Embryonic facial prominence (tissue), 1 donor: Measurements from ENCODE around the gene FBXW7.
A peak's percentile ranks its signal among the peaks of the same experiment; 100 is the strongest.

Source experiments
- DNase-seq: peaks from one replicate; pipeline ENCODE4 v3.0.0-alpha.2; 2016; ENCODE audit errors: extremely low spot score

Gene FBXW7

GRCh38 chr4:152331042-152331441 lies 204.8 kb downstream of the FBXW7 start:
- DNase-seq, result no peak

- no peak for DNase-seq
Measured at GRCh38 chr4:152328582-152328981, 207.3 kb downstream of the FBXW7 start.

GRCh38 chr4:152327606-152328453 lies 208.1 kb downstream of the FBXW7 start:
- no peak for DNase-seq

GRCh38 chr4:152325831-152326230 lies 210.1 kb downstream of the FBXW7 start:
- DNase-seq, result no peak

GRCh38 chr4:152323221-152323620 lies 212.7 kb downstream of the FBXW7 start:
- DNase-seq, result no peak

GRCh38 chr4:152322656-152323055 lies 213.2 kb downstream of the FBXW7 start:
- no peak for DNase-seq

GRCh38 chr4:152321923-152322322 lies 214.0 kb downstream of the FBXW7 start:
- DNase-seq, result peak; percentile 7

GRCh38 chr4:152321398-152321797 lies 214.5 kb downstream of the FBXW7 start:
- DNase-seq, result no peak

- DNase-seq, result no peak
Measured at GRCh38 chr4:152316969-152317368, 218.9 kb downstream of the FBXW7 start.

GRCh38 chr4:152310257-152310656 lies 225.6 kb downstream of the FBXW7 start:
- no peak for DNase-seq

GRCh38 chr4:152309418-152309817 lies 226.5 kb downstream of the FBXW7 start:
- no peak for DNase-seq

GRCh38 chr4:152308951-152309350 lies 226.9 kb downstream of the FBXW7 start:
- DNase-seq, result no peak

- DNase-seq, result no peak
Measured at GRCh38 chr4:152307669-152308068, 228.2 kb downstream of the FBXW7 start.

- DNase-seq, result no peak
Measured at GRCh38 chr4:152306541-152306940, 229.4 kb downstream of the FBXW7 start.

- DNase-seq, result no peak
Measured at GRCh38 chr4:152304220-152304619, 231.7 kb downstream of the FBXW7 start.

- DNase-seq, result no peak
Measured at GRCh38 chr4:152301381-152301780, 234.5 kb downstream of the FBXW7 start.

GRCh38 chr4:152299553-152299952 lies 236.3 kb downstream of the FBXW7 start:
- DNase-seq, result no peak

GRCh38 chr4:152296386-152296785 lies 239.5 kb downstream of the FBXW7 start:
- no peak for DNase-seq

GRCh38 chr4:152294765-152295164 lies 241.1 kb downstream of the FBXW7 start:
- no peak for DNase-seq

- DNase-seq, result no peak
Measured at GRCh38 chr4:152294331-152294730, 241.6 kb downstream of the FBXW7 start.

GRCh38 chr4:152293527-152293926 lies 242.4 kb downstream of the FBXW7 start:
- no peak for DNase-seq

GRCh38 chr4:152290366-152290921 lies 245.4 kb downstream of the FBXW7 start:
- no peak for DNase-seq

GRCh38 chr4:152289941-152290340 lies 246.0 kb downstream of the FBXW7 start:
- peak; percentile 12 for DNase-seq
